K562 (cell line): ENCODE measurements around the gene NQO2. TPM values are rescaled to one million over a fixed set of nuclear protein-coding genes. Genes with fewer than 3 reads are reported as not detected.

Experiments
- CSDE1 ChIP-seq, 2 experiments: fragments of 450-650 bp; IDR thresholded peaks; 2 replicates each; pipeline ENCODE4 v1.6.1; 2016; ENCODE audit warnings: mild to moderate bottlenecking in 1 of 2
- E2F3 ChIP-seq: fragments of 250-450 bp; sonication (Bioruptor Pico); IDR thresholded peaks from 2 replicates; pipeline ENCODE4 v1.4.0; 2020; ENCODE audit warnings: mild to moderate bottlenecking
- FOXP4 ChIP-seq: sonication (generic); formaldehyde crosslinking; IDR thresholded peaks from 2 replicates; pipeline ENCODE4 v1.8.0; 2022; ENCODE audit warnings: mild to moderate bottlenecking, missing genetic modification reagents, borderline replicate concordance
- GABPB1 ChIP-seq: sonication (generic); formaldehyde crosslinking; IDR thresholded peaks from 2 replicates; pipeline ENCODE4 v1.8.0; 2022; ENCODE audit warnings: mild to moderate bottlenecking, missing genetic modification reagents
- HMGXB4 ChIP-seq: sonication (generic); formaldehyde crosslinking; IDR thresholded peaks from 2 replicates; pipeline ENCODE4 v1.8.1; 2023; ENCODE audit warnings: mild to moderate bottlenecking, missing genetic modification reagents
- HSF4 ChIP-seq: fragments of 250-450 bp; sonication (Bioruptor Pico); IDR thresholded peaks from 2 replicates; pipeline ENCODE4 v2.1.2; 2022; ENCODE audit warnings: mild to moderate bottlenecking, moderate library complexity, borderline replicate concordance
- KDM5B ChIP-seq: fragments of 200-600 bp; sonication (generic); IDR thresholded peaks from 2 replicates; pipeline ENCODE4 v1.6.1; 2012; ENCODE audit warnings: low read depth, mild to moderate bottlenecking, moderate library complexity, low read length, control low read depth, inconsistent platforms; ENCODE audit not compliant: insufficient replicate concordance
- MEF2D ChIP-seq: conservative IDR thresholded peaks from 2 replicates; pipeline ENCODE4 v1.6.1; 2016; ENCODE audit warnings: low read depth, missing genetic modification characterization, missing compliant biosample characterization
- MEIS2 ChIP-seq: fragments of 450-650 bp; IDR thresholded peaks from 2 replicates; pipeline ENCODE4 v1.6.1; 2014; ENCODE audit warnings: mild to moderate bottlenecking; ENCODE audit not compliant: partially characterized antibody
- NCOR1 ChIP-seq: fragments of 450-650 bp; IDR thresholded peaks from 2 replicates; pipeline ENCODE4 v1.6.1; 2016; ENCODE audit warnings: mild to moderate bottlenecking, moderate library complexity
- NFIX ChIP-seq: fragments of 250-450 bp; sonication (Bioruptor Pico); IDR thresholded peaks from 2 replicates; pipeline ENCODE4 v1.4.0; 2020; ENCODE audit warnings: low read depth, mild to moderate bottlenecking, moderate library complexity
- NRF1 ChIP-seq, 2 experiments: fragments of 450-650 bp; IDR thresholded peaks in 1 of 2; conservative IDR thresholded peaks in 1 of 2; 2 replicates each; pipeline ENCODE4 v1.6.1; 2014; ENCODE audit warnings: mild to moderate bottlenecking in 2 of 2
- SREBF1 ChIP-seq: fragments of 150-350 bp; IDR thresholded peaks from 2 replicates; pipeline ENCODE4 v1.6.1; 2014; ENCODE audit warnings: antibody characterized with exemption, low read depth, low read length, borderline replicate concordance
- SREBF2 ChIP-seq: sonication (generic); formaldehyde crosslinking; IDR thresholded peaks from 2 replicates; pipeline ENCODE4 v1.4.0; 2020; ENCODE audit warnings: mild to moderate bottlenecking, missing genetic modification reagents
- SRSF1 ChIP-seq: fragments of 200-400 bp; formaldehyde crosslinking; IDR thresholded peaks from 2 replicates; pipeline ENCODE4 v1.6.1; 2017; ENCODE audit warnings: mild to moderate bottlenecking, low read depth, low read length, moderate library complexity
- TSC22D4 ChIP-seq: fragments of 450-650 bp; IDR thresholded peaks from 2 replicates; pipeline ENCODE4 v1.6.1; 2016; ENCODE audit warnings: missing genetic modification characterization, missing biosample characterization, control low read depth
- U2AF1 ChIP-seq: fragments of 200-400 bp; formaldehyde crosslinking; optimal IDR thresholded peaks from 2 replicates; pipeline ENCODE3; 2017; ENCODE audit warnings: mild to moderate bottlenecking, low read depth, low read length, moderate library complexity
- ZFP30 ChIP-seq: fragments of 250-450 bp; sonication (Bioruptor Pico); IDR thresholded peaks from 2 replicates; pipeline ENCODE4 v1.8.0; 2022; ENCODE audit warnings: moderate library complexity, mild to moderate bottlenecking, inconsistent platforms, borderline replicate concordance
- ZFP91 ChIP-seq: sonication (generic); formaldehyde crosslinking; IDR thresholded peaks from 2 replicates; pipeline ENCODE4 v1.8.0; 2022; ENCODE audit warnings: mild to moderate bottlenecking, missing genetic modification reagents
- ZNF133 ChIP-seq: fragments of 250-450 bp; sonication (Bioruptor Pico); IDR thresholded peaks from 2 replicates; pipeline ENCODE4 v1.4.0; 2020; ENCODE audit warnings: mild to moderate bottlenecking
- ZNF140 ChIP-seq: fragments of 250-450 bp; sonication (Bioruptor Pico); IDR thresholded peaks from 2 replicates; pipeline ENCODE4 v1.8.0; 2021; ENCODE audit warnings: moderate library complexity, mild to moderate bottlenecking, inconsistent platforms
- ZNF76 ChIP-seq: fragments of 250-450 bp; sonication (Bioruptor Pico); IDR thresholded peaks from 2 replicates; pipeline ENCODE4 v1.4.0; 2020; ENCODE audit warnings: mild to moderate bottlenecking, moderate library complexity, borderline replicate concordance
- ZNF785 ChIP-seq: fragments of 250-450 bp; sonication (Bioruptor Pico); IDR thresholded peaks from 2 replicates; pipeline ENCODE4 v1.4.0; 2020; ENCODE audit warnings: mild to moderate bottlenecking
- polyA plus RNA-seq, 8 experiments: library from polyadenylated mRNA; depleted of rRNA in 4 of 8; stranded (reverse) in 5 of 8; unstranded in 3 of 8; fragments of >200 nt; fragmentation: Nextera tagmentation in 2 of 8; fragmentation: Illumina TruSeq in 1 of 8; extraction: Ambion mirVana in 2 of 8; extraction: Trizol in 1 of 8; gene quantifications; 2 replicates each; pipeline versions ENCODE4 v1.2.1 to v1.2.3, GENCODE V29; 2011 to 2014; ENCODE audit warnings: inconsistent platforms in 1 of 8, missing spikeins in 1 of 8
- total RNA-seq, 7 experiments: library from RNA; depleted of rRNA in 6 of 7; stranded (reverse); fragments of >200 nt in 6 of 7; fragmentation: Illumina TruSeq in 2 of 7; extraction: Trizol in 2 of 7; gene quantifications; 2 replicates each; pipeline versions ENCODE4 v1.2.1 to v1.2.3, GENCODE V29; 2011 to 2021; ENCODE audit warnings: low replicate concordance in 1 of 7

Gene NQO2
- total and polyA plus RNA-seq, 9 of the 15 experiments (the other 6 are each of a cell fraction or from before 2014, with no cell fraction given): 54.6 to 214 (median 116) TPM

GRCh38 chr6:2989332-2990247 lies 10.1 kb upstream of the NQO2 start (continued):
- TF ChIP-seq ZFP30 (CRISPR knock-in tag) (no peak), NCOR1 (0 out of 2 replicates have a peak, but pooled peaks have one; percentile 4), CSDE1 (IDR thresholded peaks at IDR 0.05) (peak in 1 of 2 experiments; percentile 98; a peak in 2 of 4 replicates), HMGXB4 (CRISPR knock-in tag) (no peak), KDM5B (peak; percentile 18), ZFP91 (CRISPR knock-in tag) (no peak), MEF2D (tag) (no peak), SREBF1 (peak; percentile 59; the same call in 1 of the 2 replicates), ZNF76 (CRISPR knock-in tag) (no peak), NRF1 (conservative IDR thresholded peaks at IDR 0.05 in 1 of 2, IDR thresholded peaks at IDR 0.05 in 1 of 2) (0 out of 4 replicates have a peak, but pooled peaks of 1 of the 2 experiments have one; percentile 37), U2AF1 (no peak), FOXP4 (CRISPR knock-in tag) (no peak; the same call in 1 of the 2 replicates), ZNF140 (CRISPR knock-in tag) (no peak), E2F3 (CRISPR knock-in tag) (no peak), HSF4 (CRISPR knock-in tag) (no peak), TSC22D4 (tag) (no peak), SRSF1 (no peak), MEIS2 (no peak), GABPB1 (CRISPR knock-in tag) (no peak), SREBF2 (CRISPR knock-in tag) (no peak), ZNF133 (no peak), ZNF785 (CRISPR knock-in tag) (no peak), NFIX (CRISPR knock-in tag) (no peak)
